OCI-LY1 (cell line): ENCODE results near the gene RBM38.

Source experiments
- CTCF ChIP-seq: fragments of 200-600 bp; sonication (generic), shearing (Covaris generic); IDR thresholded peaks from 2 replicates; pipeline ENCODE4 v1.5.1; 2017; ENCODE audit warnings: mild to moderate bottlenecking, antibody characterized with exemption, low read length, moderate library complexity, mixed read lengths
- EZH2 ChIP-seq: fragments of 200-600 bp; sonication (generic), shearing (Covaris generic); IDR thresholded peaks from 2 replicates; pipeline ENCODE4 v1.8.0; 2017; ENCODE audit warnings: borderline replicate concordance, mixed run types, mild to moderate bottlenecking, antibody characterized with exemption, low read length, moderate library complexity, mixed read lengths

- 0 out of 2 replicates have a peak, but pooled peaks have one; percentile 7 for TF ChIP-seq CTCF
- no peak for TF ChIP-seq EZH2
Measured at GRCh38 chr20:57390604-57391438, at the start of gene RBM38.
